A673 (cell line): ENCODE data around the gene SLC9A4. TPM values are rescaled to one million over a fixed set of nuclear protein-coding genes. Genes with fewer than 3 reads are reported as not detected.

Experiments
- BruUV-seq: library from RNA; stranded (reverse); fragments of 400-500 nt; replicated peaks from 2 replicates; lab custom pipeline; 2021; lab: Mats Ljungman, UMichigan
- CTCF ChIA-PET: fragments of 300-600 bp; sonication (Branson Sonifier 250); formaldehyde crosslinking; loops from one replicate; lab custom pipeline; 2022; ENCODE audit warnings: antibody characterized with exemption; lab: Charles Lee
- POLR2A ChIA-PET: fragments of 300-600 bp; sonication (Branson Sonifier 250); formaldehyde crosslinking; loops from one replicate; lab custom pipeline; 2022; ENCODE audit warnings: antibody characterized with exemption; ENCODE audit not compliant: low non-redundant PET; lab: Charles Lee
- DNase-seq: peaks from one replicate; pipeline ENCODE4 v3.0.0-alpha.2; 2015; ENCODE audit warnings: low spot score
- H3K27ac ChIP-seq: fragments of 200-600 bp; sonication (generic); 2 replicates; pipeline ENCODE4 v1.5.1; 2016; ENCODE audit warnings: mixed run types, low read depth, mild to moderate bottlenecking, mixed read lengths, antibody characterized with exemption, low read length; ENCODE audit not compliant: poor library complexity, severe bottlenecking
- H3K27me3 ChIP-seq: fragments of 200-600 bp; sonication (generic); replicated peaks from 2 replicates; pipeline ENCODE4 v1.6.1; 2017; ENCODE audit warnings: mixed run types, low read depth, mild to moderate bottlenecking, mixed read lengths, antibody characterized with exemption, low read length; ENCODE audit not compliant: insufficient read depth, poor library complexity
- H3K36me3 ChIP-seq: fragments of 200-600 bp; sonication (generic); 2 replicates; pipeline ENCODE4 v1.6.1; 2016; ENCODE audit warnings: mixed run types, mild to moderate bottlenecking, mixed read lengths, antibody characterized with exemption, low read length; ENCODE audit not compliant: insufficient read depth, poor library complexity, severe bottlenecking
- H3K4me1 ChIP-seq: fragments of 200-600 bp; sonication (generic); 2 replicates; pipeline ENCODE4 v1.6.1; 2017; ENCODE audit warnings: mixed run types, mild to moderate bottlenecking, mixed read lengths, antibody characterized with exemption, low read length; ENCODE audit not compliant: insufficient read depth, poor library complexity, severe bottlenecking
- H3K4me3 ChIP-seq: fragments of 200-600 bp; sonication (generic); 2 replicates; pipeline ENCODE4 v1.5.1; 2016; ENCODE audit warnings: low read depth, mixed run types, mild to moderate bottlenecking, mixed read lengths, low read length; ENCODE audit not compliant: poor library complexity, severe bottlenecking
- H3K9me3 ChIP-seq: fragments of 200-600 bp; sonication (generic); 2 replicates; pipeline ENCODE4 v1.6.1; 2016; ENCODE audit warnings: mixed run types, low read depth, mild to moderate bottlenecking, mixed read lengths, antibody characterized with exemption, low read length; ENCODE audit not compliant: poor library complexity, severe bottlenecking
- CTCF ChIP-seq: fragments of 300-800, 200-600 bp; sonication (generic); conservative IDR thresholded peaks from 2 replicates; pipeline ENCODE4 v1.5.1; 2017; ENCODE audit warnings: low read depth, mild to moderate bottlenecking, antibody characterized with exemption, low read length, moderate library complexity, mixed read lengths
- EZH2 ChIP-seq: fragments of 200-600 bp; sonication (generic); IDR thresholded peaks from 2 replicates; pipeline ENCODE4 v1.6.1; 2017; ENCODE audit warnings: borderline replicate concordance, low read depth, mild to moderate bottlenecking, mixed read lengths, antibody characterized with exemption, low read length; ENCODE audit not compliant: poor library complexity, severe bottlenecking
- intact Hi-C: fragments of 100-400 bp; cut with micrococcal nuclease; formaldehyde crosslinking; loops from one replicate; pipeline ENCODE4 v1.10.0; 2022; ENCODE audit not compliant: unreplicated experiment
- total RNA-seq: library from RNA; stranded (reverse); gene quantifications from 2 replicates; pipeline ENCODE4 v1.2.3, GENCODE V29; 2021

SLC9A4 gene
- total RNA-seq, 1 experiment from 2014 or later = 0.11 TPM

- BruUV-seq = no TSS peak
- POLR2A ChIA-PET = no interaction called here
- Histone ChIP-seq H3K36me3 (no peaks in the 10 kb centered on the region), H3K4me3 (no peak overlapping the region), H3K27me3 (peaks cover 36% of the 10 kb centered on the region), H3K27ac (no peak overlapping the region), H3K9me3 (no peaks in the 10 kb centered on the region), H3K4me1 (no peaks in the 10 kb centered on the region)
- CTCF ChIA-PET = no interaction called here
- intact Hi-C loops = no loop called here
- TF ChIP-seq EZH2 (no peak), CTCF (no peak)
- DNase-seq = no peak
These were observed 37.3 kb upstream of the SLC9A4 start for GRCh38 chr2:102435741-102436140.

GRCh38 chr2:102436323-102436722 lies 36.7 kb upstream of the SLC9A4 start:
- H3K36me3 ChIP-seq = no peaks in the 10 kb centered on the region
- intact Hi-C loops = no loop called here
- no peak overlapping the region for H3K4me3 ChIP-seq
- no peaks in the 10 kb centered on the region for H3K9me3 ChIP-seq
- ChIA-PET POLR2A (no interaction called here), CTCF (no interaction called here)
- H3K27me3 ChIP-seq = peaks cover 39% of the 10 kb centered on the region
- H3K4me1 ChIP-seq = no peaks in the 10 kb centered on the region
- BruUV-seq = no TSS peak
- no peak for TF ChIP-seq CTCF
- no peak for TF ChIP-seq EZH2
- no peak for DNase-seq
- no peak overlapping the region for H3K27ac ChIP-seq

GRCh38 chr2:102437122-102437521 lies 35.9 kb upstream of the SLC9A4 start:
- intact Hi-C loops = no loop called here
- no peak overlapping the region for H3K4me3 ChIP-seq
- no peak for TF ChIP-seq CTCF
- TF ChIP-seq EZH2 = no peak
- no peaks in the 10 kb centered on the region for H3K4me1 ChIP-seq
- no peak overlapping the region for H3K27ac ChIP-seq
- no peaks in the 10 kb centered on the region for H3K9me3 ChIP-seq
- ChIA-PET POLR2A (no interaction called here), CTCF (no interaction called here)
- H3K36me3 ChIP-seq = no peaks in the 10 kb centered on the region
- peaks cover 39% of the 10 kb centered on the region for H3K27me3 ChIP-seq
- BruUV-seq = no TSS peak
- no peak for DNase-seq
